B cell (primary cell): ENCODE results near the gene LAMA1.

Experiments used
- EZH2 ChIP-seq: IDR thresholded peaks from 2 replicates; pipeline ENCODE4 v1.6.1; 2012; ENCODE audit warnings: borderline replicate concordance, low read depth, mild to moderate bottlenecking, moderate library complexity, low read length; ENCODE audit not compliant: insufficient read depth, poor library complexity, severe bottlenecking
- TF ChIP-seq, protein P1 (sequence below): fragments of 200-600 bp; IDR thresholded peaks from one replicate; pipeline ENCODE4 v1.8.0; 2022; ENCODE audit warnings: antibody characterized with exemption, mild to moderate bottlenecking

DNA sequence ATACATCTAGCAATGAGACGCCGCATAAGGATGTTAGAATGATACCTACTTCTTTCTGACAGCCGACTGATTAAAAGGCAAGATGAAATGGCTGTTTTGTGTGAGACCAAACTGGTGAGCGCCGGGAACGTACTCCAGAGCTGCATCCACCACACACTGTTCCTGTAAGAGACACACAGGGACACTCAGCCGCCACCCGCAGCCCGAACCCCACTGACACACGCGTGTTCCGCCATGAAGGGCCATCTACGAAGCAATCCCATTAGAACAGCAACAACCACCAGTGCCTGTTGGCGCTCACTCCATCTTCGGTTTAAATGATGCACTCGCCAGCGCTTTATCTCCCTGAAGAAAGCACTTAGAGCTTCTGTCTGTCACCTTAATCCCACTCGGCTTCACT lies 162.3 kb downstream of the LAMA1 start:
- TF ChIP-seq, protein P1, sequence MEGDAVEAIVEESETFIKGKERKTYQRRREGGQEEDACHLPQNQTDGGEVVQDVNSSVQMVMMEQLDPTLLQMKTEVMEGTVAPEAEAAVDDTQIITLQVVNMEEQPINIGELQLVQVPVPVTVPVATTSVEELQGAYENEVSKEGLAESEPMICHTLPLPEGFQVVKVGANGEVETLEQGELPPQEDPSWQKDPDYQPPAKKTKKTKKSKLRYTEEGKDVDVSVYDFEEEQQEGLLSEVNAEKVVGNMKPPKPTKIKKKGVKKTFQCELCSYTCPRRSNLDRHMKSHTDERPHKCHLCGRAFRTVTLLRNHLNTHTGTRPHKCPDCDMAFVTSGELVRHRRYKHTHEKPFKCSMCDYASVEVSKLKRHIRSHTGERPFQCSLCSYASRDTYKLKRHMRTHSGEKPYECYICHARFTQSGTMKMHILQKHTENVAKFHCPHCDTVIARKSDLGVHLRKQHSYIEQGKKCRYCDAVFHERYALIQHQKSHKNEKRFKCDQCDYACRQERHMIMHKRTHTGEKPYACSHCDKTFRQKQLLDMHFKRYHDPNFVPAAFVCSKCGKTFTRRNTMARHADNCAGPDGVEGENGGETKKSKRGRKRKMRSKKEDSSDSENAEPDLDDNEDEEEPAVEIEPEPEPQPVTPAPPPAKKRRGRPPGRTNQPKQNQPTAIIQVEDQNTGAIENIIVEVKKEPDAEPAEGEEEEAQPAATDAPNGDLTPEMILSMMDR = no peak
- no peak for TF ChIP-seq EZH2
